ENCODE data around the gene AURKAIP1. TPM values are rescaled to one million over a fixed set of nuclear protein-coding genes. Genes with fewer than 3 reads are reported as not detected.

The AURKAIP1 gene
- total and polyA plus RNA-seq, 12 donors = 44.2 to 317 (median 161) TPM

GRCh38 chr1:1336931-1337792, 37.8 kb downstream of the AURKAIP1 start:
- no peak for TF ChIP-seq CTCF (IDR thresholded peaks at IDR 0.05)
- no peak for TF ChIP-seq POLR2A (IDR thresholded peaks at IDR 0.05)
- 93 to 97% (median 95%) methylated on average over 14 to 32 of the region's 32 CpGs for WGBS, 4 donors
- no peaks in the 10 kb centered on the region for H3K4me1 ChIP-seq (replicated peaks in 1 of 2)
- no peaks in the 10 kb centered on the region for H3K27me3 ChIP-seq
- no peak overlapping the region for H3K4me3 ChIP-seq
- H3K9me3 ChIP-seq (replicated peaks in 1 of 3) = no peaks in the 10 kb centered on the region
- H3K27ac ChIP-seq = no peak overlapping the region
- H3K36me3 ChIP-seq (replicated peaks in 1 of 2) = peaks cover 0 to 25% of the 10 kb centered on the region in 2 donors
- intact Hi-C loops (cut with DNase I) = no loop called here
- DNase-seq = no peak

DNA sequence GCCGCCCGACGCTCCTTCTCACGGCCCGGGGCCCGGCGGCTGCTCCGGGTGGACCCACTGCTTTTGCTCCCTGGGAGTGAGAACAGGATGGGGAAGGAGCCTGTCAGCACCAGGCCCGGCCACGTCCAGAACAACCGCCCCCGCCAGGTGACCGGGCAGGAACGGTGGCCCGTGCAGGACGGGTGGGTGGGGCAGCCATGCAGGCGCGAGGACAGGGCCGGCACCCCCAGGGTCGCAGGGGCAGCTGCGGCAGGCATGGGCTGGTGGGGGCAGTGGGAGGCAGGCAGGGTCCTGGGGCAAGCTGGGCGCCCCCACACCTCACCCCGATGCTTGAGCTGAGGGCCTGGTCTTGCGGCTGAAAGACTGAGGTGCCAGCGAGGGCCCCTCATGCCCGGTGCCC, 38.6 kb downstream of the AURKAIP1 start:
- H3K27ac ChIP-seq = no peak overlapping the region
- H3K4me1 ChIP-seq (replicated peaks in 1 of 2) = peaks cover 0 to 1% of the 10 kb centered on the region in 2 donors
- no peaks in the 10 kb centered on the region for H3K27me3 ChIP-seq
- 92 to 98% (median 93%) methylated on average over 6 to 26 of the region's 26 CpGs; no CpG with 5 or more reads in 1 of the 4 donors for WGBS, 4 donors
- peaks cover 0 to 25% of the 10 kb centered on the region in 2 donors for H3K36me3 ChIP-seq (replicated peaks in 1 of 2)
- TF ChIP-seq CTCF (IDR thresholded peaks at IDR 0.05) (no peak), POLR2A (IDR thresholded peaks at IDR 0.05) (no peak)
- DNase-seq = no peak
- H3K4me3 ChIP-seq = no peak overlapping the region
- H3K9me3 ChIP-seq (replicated peaks in 1 of 3) = no peaks in the 10 kb centered on the region
- intact Hi-C loops (cut with DNase I) = no loop called here

DNA sequence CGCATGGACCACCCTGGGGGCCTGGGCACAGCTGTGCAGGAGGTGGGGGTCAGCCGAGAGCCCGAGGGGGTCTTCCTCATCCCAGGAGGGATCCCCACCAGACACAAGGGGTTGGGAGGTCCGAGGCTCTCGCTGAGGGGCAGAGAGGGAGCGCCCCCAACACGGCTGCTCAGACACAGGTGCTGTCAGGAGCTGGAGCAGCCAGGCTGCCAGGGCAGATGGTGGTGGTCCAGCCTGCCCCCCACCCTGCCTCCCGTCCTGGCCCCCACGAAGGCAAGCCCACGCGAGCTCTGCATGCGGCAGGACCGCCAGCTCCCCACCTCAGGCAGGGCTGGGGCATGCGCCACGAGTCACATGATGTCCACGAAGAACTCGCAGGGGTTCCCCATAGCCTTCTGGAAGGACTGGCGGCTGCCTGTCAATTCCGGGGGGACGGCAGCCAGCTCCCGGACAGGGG, 39.2 kb downstream of the AURKAIP1 start:
- H3K4me1 ChIP-seq (replicated peaks in 1 of 2) = peaks cover 0 to 7% of the 10 kb centered on the region in 2 donors
- WGBS, 4 donors = 83 to 96% (median 85%) methylated on average over 1 to 21 of the region's 21 CpGs
- intact Hi-C loops (cut with DNase I) = no loop called here

More for the DNA sequence above, 39.2 kb downstream of the AURKAIP1 start:
- Histone ChIP-seq H3K9me3 (replicated peaks in 1 of 3) (no peaks in the 10 kb centered on the region), H3K27me3 (no peaks in the 10 kb centered on the region), H3K27ac (no peak overlapping the region), H3K36me3 (replicated peaks in 1 of 2) (peaks cover 0 to 25% of the 10 kb centered on the region in 2 donors), H3K4me3 (no peak overlapping the region)
- DNase-seq = no peak
- no peak for TF ChIP-seq POLR2A (IDR thresholded peaks at IDR 0.05)
- TF ChIP-seq CTCF (IDR thresholded peaks at IDR 0.05) = no peak
